Astrocyte (in vitro differentiated cells and primary cell): ENCODE data around the gene FAM210A.

ENCODE experiments used
- EZH2 ChIP-seq: IDR thresholded peaks from 2 replicates; pipeline ENCODE4 v1.6.1; 2012; ENCODE audit warnings: mild to moderate bottlenecking, low read length, inconsistent platforms; ENCODE audit not compliant: insufficient read depth
- TF ChIP-seq, protein P1 (sequence below): IDR thresholded peaks from 2 replicates; pipeline ENCODE4 v1.5.1; 2011; ENCODE audit warnings: low read depth, mild to moderate bottlenecking, inconsistent platforms, low read length, moderate library complexity; ENCODE audit not compliant: insufficient read depth

DNA sequence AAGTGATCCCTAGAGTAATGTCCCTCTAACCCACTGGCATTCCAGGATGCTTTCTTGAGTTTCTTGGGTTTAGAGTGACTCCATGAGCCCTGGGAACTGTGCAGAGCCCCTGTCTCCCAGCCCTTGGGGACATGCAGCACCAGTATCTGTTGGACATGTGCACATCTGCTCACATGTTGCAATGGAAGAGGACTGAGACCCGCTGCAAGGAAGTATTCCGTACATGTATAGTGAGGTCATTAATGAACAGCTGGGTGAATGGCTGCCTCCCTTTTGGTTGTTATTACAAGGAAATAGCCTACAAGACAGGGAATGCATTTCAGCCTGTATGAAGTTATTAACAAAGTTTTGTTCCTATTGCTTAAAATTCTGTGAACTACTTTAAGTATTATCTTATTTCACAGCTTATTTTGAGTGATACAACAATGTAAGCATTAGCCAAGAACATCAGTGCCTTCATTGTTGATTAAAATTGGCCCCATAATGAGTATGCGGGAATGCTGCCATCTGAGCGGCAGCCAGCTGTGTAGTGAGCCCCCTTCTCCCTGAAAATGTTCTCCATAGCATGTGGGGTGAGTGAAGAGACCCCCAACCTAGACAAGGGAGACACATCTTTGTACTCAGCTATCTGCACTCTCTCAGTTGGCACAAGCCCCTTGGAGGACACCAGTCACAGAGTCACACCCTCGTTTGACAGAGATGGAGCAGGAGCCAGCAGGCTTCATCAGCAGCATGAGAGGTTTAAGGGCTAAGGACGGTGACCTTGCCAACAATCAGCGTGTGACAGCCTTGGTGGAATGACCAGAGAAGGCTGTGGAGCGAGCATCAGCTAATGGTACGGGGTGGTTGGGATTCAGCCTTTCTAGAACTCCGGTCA is 87.4 kb downstream of the FAM210A start:
- TF ChIP-seq, protein P1, sequence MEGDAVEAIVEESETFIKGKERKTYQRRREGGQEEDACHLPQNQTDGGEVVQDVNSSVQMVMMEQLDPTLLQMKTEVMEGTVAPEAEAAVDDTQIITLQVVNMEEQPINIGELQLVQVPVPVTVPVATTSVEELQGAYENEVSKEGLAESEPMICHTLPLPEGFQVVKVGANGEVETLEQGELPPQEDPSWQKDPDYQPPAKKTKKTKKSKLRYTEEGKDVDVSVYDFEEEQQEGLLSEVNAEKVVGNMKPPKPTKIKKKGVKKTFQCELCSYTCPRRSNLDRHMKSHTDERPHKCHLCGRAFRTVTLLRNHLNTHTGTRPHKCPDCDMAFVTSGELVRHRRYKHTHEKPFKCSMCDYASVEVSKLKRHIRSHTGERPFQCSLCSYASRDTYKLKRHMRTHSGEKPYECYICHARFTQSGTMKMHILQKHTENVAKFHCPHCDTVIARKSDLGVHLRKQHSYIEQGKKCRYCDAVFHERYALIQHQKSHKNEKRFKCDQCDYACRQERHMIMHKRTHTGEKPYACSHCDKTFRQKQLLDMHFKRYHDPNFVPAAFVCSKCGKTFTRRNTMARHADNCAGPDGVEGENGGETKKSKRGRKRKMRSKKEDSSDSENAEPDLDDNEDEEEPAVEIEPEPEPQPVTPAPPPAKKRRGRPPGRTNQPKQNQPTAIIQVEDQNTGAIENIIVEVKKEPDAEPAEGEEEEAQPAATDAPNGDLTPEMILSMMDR = no peak
- TF ChIP-seq EZH2 = no peak
